HG03520 (cell line): Measurements from ENCODE around the gene BBLN.

Source experiments
- ATAC-seq: cut with Tn5 transposase; IDR thresholded peaks from one replicate; pipeline ENCODE4 v1.9.1; 2021; ENCODE audit warnings: mild to moderate bottlenecking, moderate library complexity; ENCODE audit not compliant: unreplicated experiment

BBLN gene

GRCh38 chr9:128188209-128188608 is 28.1 kb downstream of the BBLN start:
- ATAC-seq: no peak

DNA sequence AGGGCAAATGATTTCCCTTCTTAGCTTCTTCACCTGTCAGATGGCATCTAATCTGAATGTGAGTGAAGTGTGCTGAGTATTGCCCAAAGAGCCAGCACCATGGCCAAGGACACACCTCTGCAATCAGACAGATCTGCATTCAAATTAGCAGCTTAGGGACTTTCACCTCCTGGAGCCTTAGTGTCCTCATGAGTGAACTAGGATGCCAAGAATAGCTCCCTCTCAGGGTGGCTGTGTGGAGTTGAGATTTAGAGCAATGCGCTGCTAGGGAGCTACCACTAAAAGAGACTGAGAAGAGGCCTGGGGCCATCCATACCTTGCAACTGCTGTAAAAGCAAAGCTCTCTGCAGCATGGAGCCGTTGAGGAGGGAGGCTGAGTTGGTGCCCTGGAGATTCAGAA is 29.9 kb downstream of the BBLN start:
- ATAC-seq: no peak

GRCh38 chr9:128190516-128191405 is 30.7 kb downstream of the BBLN start:
- no peak for ATAC-seq

GRCh38 chr9:128191406-128192046 is 31.5 kb downstream of the BBLN start, which contains the start of gene CIZ1:
Gene CIZ1, minus strand, starts transcription at chr9:128191572. Its CDS starts 715 bp downstream, at chr9:128190857.
- peak; percentile 76 for ATAC-seq

- no peak for ATAC-seq
These were observed 32.7 kb downstream of the BBLN start for GRCh38 chr9:128192601-128193371.

DNA sequence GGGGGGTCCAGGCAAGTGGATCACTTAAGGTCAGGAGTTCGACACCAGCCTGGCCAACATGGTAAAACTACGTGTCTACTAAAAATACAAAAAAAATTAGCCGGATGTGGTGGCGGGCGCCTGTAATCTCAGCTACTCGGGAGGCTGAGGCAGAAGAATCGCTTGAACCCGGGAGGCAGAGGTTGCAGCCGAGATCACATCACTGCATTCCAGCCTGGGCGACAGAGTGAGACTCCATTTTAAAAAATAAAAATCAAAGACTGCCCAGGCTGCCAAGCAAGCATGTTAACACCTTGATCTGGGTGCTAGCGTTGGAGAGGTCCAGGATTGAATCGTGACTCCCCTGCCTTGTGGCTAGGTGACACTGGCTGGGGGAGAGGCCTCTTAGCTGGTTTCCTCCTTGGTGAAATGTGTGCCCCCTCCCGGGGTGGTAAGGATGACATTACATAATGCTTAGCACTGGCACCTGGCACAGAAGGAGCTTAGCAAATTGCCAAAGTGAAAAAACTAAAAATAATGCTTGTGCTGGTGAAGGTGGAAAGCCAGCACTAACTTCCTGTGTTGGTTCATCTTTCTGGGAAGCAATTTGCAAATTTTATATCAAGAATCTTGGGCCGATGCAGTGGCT is 33.5 kb downstream of the BBLN start:
- no peak for ATAC-seq

DNA sequence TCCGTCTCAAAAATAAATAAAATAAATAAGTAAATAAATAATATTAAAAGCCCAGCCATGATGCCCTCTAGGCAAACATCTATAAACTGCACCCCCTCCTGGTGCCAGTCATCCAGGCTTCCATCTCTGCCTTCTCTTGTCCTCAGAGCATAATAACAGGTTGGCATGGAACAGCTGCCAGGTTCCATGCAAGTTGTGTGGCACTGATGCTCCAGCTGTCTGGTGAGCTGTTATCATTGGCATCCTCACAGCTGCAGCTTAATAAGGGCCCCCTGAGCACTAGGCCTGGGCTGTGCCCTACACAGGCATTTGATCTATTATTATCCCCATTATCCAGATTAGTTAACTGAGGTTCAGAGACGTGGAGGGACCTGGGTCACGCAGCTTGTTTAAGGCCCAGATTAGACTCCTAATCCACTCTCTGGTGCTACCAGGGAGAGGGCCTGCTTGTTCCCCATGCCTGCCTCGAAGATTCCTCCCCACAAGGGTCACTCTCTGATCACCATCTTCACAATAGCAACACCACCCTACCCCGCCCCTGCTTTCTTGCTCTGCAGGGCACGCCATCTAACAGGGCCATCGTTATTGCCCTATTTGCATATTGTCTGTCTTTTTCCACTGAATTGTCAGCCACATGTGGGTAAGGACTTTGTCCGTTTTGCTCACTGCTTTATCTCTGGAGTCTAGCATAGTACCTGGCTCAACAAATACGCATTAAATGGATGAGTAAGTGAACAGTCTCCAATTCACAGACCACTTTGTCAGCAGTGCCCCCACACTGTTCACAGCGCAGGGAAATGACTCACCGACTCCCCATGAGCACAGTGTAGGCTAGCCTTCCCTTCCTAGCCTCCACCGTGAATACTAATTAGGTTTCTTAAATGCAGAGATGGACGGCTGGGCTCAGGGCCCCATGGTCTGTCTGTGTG is 41.6 kb downstream of the BBLN start:
- no peak for ATAC-seq

DNA sequence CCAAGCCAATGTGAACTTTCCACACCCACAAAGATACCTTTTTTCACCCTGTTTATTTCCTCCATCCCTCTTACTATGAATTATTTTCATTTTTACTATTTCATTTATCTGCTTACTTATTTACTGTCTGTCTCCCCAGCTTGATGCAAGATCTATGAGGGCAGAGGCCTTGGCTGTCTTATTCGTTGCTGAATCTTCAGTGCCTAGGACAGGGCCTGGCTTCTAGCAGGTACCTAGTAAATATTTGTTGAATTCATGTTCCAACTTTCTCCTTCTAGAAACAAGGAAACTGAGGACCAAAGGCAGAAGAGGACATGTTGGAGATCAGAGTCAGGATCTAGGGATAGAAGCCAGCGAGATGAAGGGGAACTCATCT is 42.6 kb downstream of the BBLN start:
- ATAC-seq: no peak

- peak; percentile 73 for ATAC-seq
These were observed 43.1 kb downstream of the BBLN start, which contains the start of gene DNM1 for GRCh38 chr9:128203024-128203706. Gene DNM1, plus strand, starts transcription at chr9:128203379. Its CDS starts 92 bp downstream, at chr9:128203471.

DNA sequence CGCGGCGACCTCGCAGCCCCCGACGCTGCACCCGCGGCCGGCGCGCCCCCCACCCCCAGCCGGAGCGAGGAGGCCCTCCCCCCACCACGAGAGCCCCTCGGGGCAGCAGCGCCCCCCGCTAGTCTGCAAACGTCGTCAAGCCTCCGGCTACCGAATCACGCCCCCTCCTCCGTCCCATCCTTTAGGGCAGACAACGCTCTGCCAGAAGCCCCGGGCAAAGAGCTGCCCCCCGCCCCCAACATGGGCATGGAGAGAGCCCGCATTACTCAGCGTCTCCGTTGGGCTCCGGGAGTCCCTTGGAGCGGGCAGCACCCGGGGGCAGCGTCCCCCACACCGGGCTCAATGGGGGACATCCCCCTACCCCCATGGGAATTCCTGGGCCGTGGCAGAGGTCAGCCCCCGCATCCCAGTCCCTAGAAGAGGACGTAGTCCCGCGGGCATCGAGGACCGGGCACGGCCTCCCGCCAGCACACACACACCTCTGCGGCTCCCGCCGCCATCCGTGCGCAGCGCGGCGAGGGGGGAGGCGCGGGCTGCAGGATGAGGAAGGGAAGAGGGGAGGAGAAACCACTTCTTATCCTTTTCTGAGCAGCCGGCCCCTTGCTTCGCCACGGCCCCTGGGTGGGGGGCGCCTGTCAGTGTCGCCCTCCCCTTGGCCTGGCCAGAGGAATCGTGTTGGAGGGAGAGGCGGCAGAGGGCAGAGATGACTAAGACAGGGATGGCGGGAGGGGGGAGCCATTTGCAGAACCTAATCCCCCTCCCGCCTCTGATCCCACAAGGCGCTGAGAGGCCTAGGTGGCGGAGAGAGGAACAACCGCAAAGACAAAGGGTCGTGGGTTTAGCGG is 43.9 kb downstream of the BBLN start:
- no peak for ATAC-seq

DNA sequence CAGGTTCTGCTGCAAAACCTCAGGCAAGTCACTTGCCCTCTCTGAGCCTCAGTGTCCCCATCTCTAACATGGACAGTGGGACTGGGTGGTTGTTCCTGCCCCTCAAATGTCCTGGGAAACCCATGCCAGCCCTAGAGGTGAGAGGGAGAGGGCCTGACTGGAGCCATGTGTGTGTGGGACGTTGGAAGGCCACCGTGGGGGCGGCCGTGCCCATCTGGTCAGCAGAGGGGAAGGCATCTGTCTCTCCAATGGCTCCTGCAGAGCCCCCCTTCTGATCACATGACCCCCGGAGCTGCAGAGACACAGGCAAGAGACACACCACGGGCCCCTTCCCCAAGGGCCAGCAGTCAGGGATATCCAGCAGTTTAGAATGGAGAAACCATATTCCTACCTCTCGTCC is 44.8 kb downstream of the BBLN start:
- no peak for ATAC-seq

DNA sequence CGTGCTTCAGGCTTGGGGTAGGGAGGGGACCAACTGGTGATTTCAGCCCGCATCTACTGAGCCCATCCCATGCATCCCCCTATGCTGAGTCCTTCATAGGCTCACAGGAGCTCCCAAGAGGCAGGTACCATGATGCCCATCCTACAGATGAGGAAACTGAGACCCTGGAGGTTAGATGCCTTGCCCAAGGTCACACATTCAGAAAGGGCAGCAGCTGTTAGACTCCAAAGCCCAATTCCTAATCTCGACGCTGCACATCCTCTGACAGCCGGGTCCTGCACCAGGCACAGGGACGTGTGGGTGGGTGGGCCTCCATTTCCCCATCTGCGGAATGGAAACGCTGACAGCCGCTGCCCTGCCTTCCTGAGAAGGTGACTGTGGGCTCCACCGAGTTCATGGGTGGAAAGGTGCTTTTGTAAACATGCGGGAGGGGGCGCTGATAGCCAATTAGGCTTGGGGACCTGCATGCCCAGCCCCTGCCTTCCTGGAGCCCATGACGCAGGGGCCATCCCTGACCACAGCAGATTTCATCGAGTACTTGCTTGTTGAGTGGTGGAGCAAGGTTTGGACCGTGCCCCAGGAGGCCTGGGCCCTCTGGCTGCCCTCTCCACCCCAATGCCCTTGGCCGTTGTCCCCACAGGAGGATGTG is 45.4 kb downstream of the BBLN start:
- no peak for ATAC-seq

GRCh38 chr9:128206484-128206883 is 46.4 kb downstream of the BBLN start:
- ATAC-seq: no peak

- ATAC-seq: no peak
These were observed 47.1 kb downstream of the BBLN start for GRCh38 chr9:128206916-128207910.

DNA sequence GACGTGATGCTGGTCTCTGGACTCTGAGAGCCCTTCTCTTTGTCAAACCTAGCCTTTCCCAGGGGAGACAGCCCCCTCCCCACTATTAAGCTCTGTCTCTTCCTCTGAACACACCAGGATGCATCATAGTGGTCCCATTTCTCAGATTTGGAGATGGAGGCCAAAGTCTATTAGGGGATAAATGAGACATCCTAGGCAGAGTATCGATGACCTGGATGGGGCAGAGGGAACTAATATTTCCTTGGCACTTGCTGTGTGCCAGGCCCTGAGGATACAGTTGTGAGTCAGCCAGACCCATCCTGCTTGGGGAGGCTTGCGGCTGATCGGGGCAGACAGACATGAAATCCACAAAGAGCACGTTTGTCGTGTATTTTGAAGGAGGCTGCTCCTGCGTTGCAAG is 48.3 kb downstream of the BBLN start:
- ATAC-seq: no peak

GRCh38 chr9:128208946-128209669 is 49.0 kb downstream of the BBLN start:
- ATAC-seq: no peak
